PC-3 (cell line): ENCODE results near the gene OTOF. TPM values are rescaled to one million over a fixed set of nuclear protein-coding genes. Genes with fewer than 3 reads are reported as not detected.

Source experiments
- ATAC-seq: fragments of 200-7000 bp; cut with Tn5 transposase; 2 replicates; pipeline ENCODE4 v1.9.1; 2020; ENCODE audit warnings: mild to moderate bottlenecking, moderate library complexity
- BruUV-seq: library from RNA; stranded (reverse); fragments of 400-500 nt; replicated peaks from 2 replicates; lab custom pipeline; 2021; lab: Mats Ljungman, UMichigan
- CTCF ChIA-PET: fragments of 300-600 bp; sonication (Branson Sonifier 250); formaldehyde crosslinking; loops from one replicate; lab custom pipeline; 2022; ENCODE audit warnings: antibody characterized with exemption; lab: Charles Lee
- POLR2A ChIA-PET: fragments of 300-600 bp; sonication (Branson Sonifier 250); formaldehyde crosslinking; loops from one replicate; lab custom pipeline; 2022; ENCODE audit warnings: antibody characterized with exemption; ENCODE audit not compliant: unreplicated experiment; lab: Charles Lee
- DNase-seq: peaks from one replicate; pipeline ENCODE4 v3.0.0-alpha.2; 2015
- H2AFZ ChIP-seq: fragments of 300-600 bp; sonication (generic); 2 replicates; pipeline ENCODE4 v1.6.0; 2016; ENCODE audit warnings: antibody characterized with exemption, low read length
- H3F3A ChIP-seq: fragments of 300-600 bp; sonication (generic); one replicate; pipeline ENCODE4 v1.6.0; 2017; ENCODE audit warnings: antibody characterized with exemption, low read length, control low read depth, mild to moderate bottlenecking; ENCODE audit not compliant: unreplicated experiment
- H3K27ac ChIP-seq: fragments of 300-600 bp; sonication (generic); 2 replicates; pipeline ENCODE4 v1.5.1; 2016; ENCODE audit warnings: mild to moderate bottlenecking, low read length
- H3K27me3 ChIP-seq: fragments of 300-600 bp; sonication (generic); 2 replicates; pipeline ENCODE4 v1.6.1; 2016; ENCODE audit warnings: low read length, mixed read lengths
- H3K36me3 ChIP-seq: fragments of 300-600 bp; sonication (generic); 2 replicates; pipeline ENCODE4 v1.6.1; 2016; ENCODE audit warnings: low read depth, mixed run types, low read length, mixed read lengths
- H3K4me1 ChIP-seq: fragments of 300-600 bp; sonication (generic); 2 replicates; pipeline ENCODE4 v1.5.1; 2016; ENCODE audit warnings: low read length; ENCODE audit not compliant: insufficient read depth
- H3K4me2 ChIP-seq: fragments of 300-600 bp; sonication (generic); 2 replicates; pipeline ENCODE4 v1.6.0; 2016; ENCODE audit warnings: low read length
- H3K4me3 ChIP-seq: fragments of 300-600 bp; sonication (generic); 2 replicates; pipeline ENCODE4 v1.5.1; 2016; ENCODE audit warnings: mild to moderate bottlenecking, low read length, mixed read lengths
- H3K79me2 ChIP-seq: fragments of 300-600 bp; sonication (generic); 2 replicates; pipeline ENCODE4 v1.6.1; 2017; ENCODE audit warnings: low read length, mixed read lengths
- H3K9ac ChIP-seq: fragments of 300-600 bp; sonication (generic); 2 replicates; pipeline ENCODE4 v1.6.0; 2016; ENCODE audit warnings: mild to moderate bottlenecking, low read length
- H3K9me2 ChIP-seq: fragments of 300-600 bp; sonication (generic); replicated peaks from 2 replicates; pipeline ENCODE4 v1.6.1; 2016; ENCODE audit warnings: mixed run types, low read length, mixed read lengths
- H3K9me3 ChIP-seq: fragments of 300-600 bp; sonication (generic); 2 replicates; pipeline ENCODE4 v1.6.1; 2016; ENCODE audit warnings: low read length, mixed read lengths
- H4K20me1 ChIP-seq: fragments of 300-600 bp; sonication (generic); 2 replicates; pipeline ENCODE4 v1.6.1; 2016; ENCODE audit warnings: low read length, mixed read lengths
- CTCF ChIP-seq: fragments of 300-600 bp; sonication (generic); conservative IDR thresholded peaks from 2 replicates; pipeline ENCODE4 v1.5.1; 2017; ENCODE audit warnings: antibody characterized with exemption, low read depth, mild to moderate bottlenecking, low read length
- EZH2 ChIP-seq: fragments of 300-600 bp; sonication (generic); IDR thresholded peaks from one replicate; pipeline ENCODE4 v1.6.1; 2017; ENCODE audit warnings: antibody characterized with exemption, mild to moderate bottlenecking, low read length; ENCODE audit not compliant: unreplicated experiment
- EZH2phosphoT487 ChIP-seq: fragments of 300-600 bp; sonication (generic); IDR thresholded peaks from 2 replicates; pipeline ENCODE4 v1.6.1; 2018; ENCODE audit warnings: mild to moderate bottlenecking, antibody characterized with exemption, low read length, borderline replicate concordance
- intact Hi-C: fragments of 100-400 bp; cut with micrococcal nuclease; formaldehyde crosslinking; loops from 2 replicates; pipeline ENCODE4 v1.9.0; 2023
- total RNA-seq: library from RNA; depleted of rRNA; stranded (reverse); fragments of >200 nt; gene quantifications from 2 replicates; pipeline ENCODE4 v1.2.3, GENCODE V29; 2014

OTOF gene
- total RNA-seq, 1 experiment from 2014 or later: not detected

GRCh38 chr2:26477126-26477910 is 606 bp downstream of the OTOF start:
- Histone ChIP-seq H3K4me3 (no peak overlapping the region), H3K27me3 (no peaks in the 10 kb centered on the region), H3K27ac (no peak overlapping the region), H3K9ac (no peak overlapping the region), H2AFZ (no peak overlapping the region), H3K36me3 (no peaks in the 10 kb centered on the region), H3K4me2 (no peak overlapping the region), H3K9me2 (no peaks in the 10 kb centered on the region), H3K4me1 (no peaks in the 10 kb centered on the region), H3F3A (no peaks in the 10 kb centered on the region), H3K9me3 (no peaks in the 10 kb centered on the region), H3K79me2 (no peaks in the 10 kb centered on the region), H4K20me1 (no peaks in the 10 kb centered on the region)
- intact Hi-C loops: no loop called here
- ATAC-seq (no peak; the same call in 1 of the 2 replicates), DNase-seq (no peak)
- TF ChIP-seq EZH2: no peak
- no peak for TF ChIP-seq EZH2phosphoT487
- TF ChIP-seq CTCF: no peak
- CTCF ChIA-PET: no interaction called here
- BruUV-seq: no TSS peak
- POLR2A ChIA-PET: no interaction called here

- H3K4me1 ChIP-seq: no peaks in the 10 kb centered on the region
- H3K27ac ChIP-seq: no peak overlapping the region
- no peak overlapping the region for H3K9ac ChIP-seq
- no peak overlapping the region for H3K4me3 ChIP-seq
- H2AFZ ChIP-seq: no peak overlapping the region
- no peaks in the 10 kb centered on the region for H3K36me3 ChIP-seq
- POLR2A ChIA-PET: no interaction called here
- no peaks in the 10 kb centered on the region for H4K20me1 ChIP-seq
- DNase-seq: no peak
- H3F3A ChIP-seq: no peaks in the 10 kb centered on the region
- H3K9me3 ChIP-seq: no peaks in the 10 kb centered on the region
- H3K27me3 ChIP-seq: no peaks in the 10 kb centered on the region
- no TSS peak for BruUV-seq
- no peaks in the 10 kb centered on the region for H3K9me2 ChIP-seq
- CTCF ChIA-PET: no interaction called here
- no peaks in the 10 kb centered on the region for H3K79me2 ChIP-seq
- TF ChIP-seq EZH2phosphoT487 (no peak), EZH2 (no peak), CTCF (no peak)
- H3K4me2 ChIP-seq: no peak overlapping the region
- intact Hi-C loops: no loop called here
- no peak for ATAC-seq
These were observed 2.0 kb downstream of the OTOF start for GRCh38 chr2:26475832-26476501.

- intact Hi-C loops: no loop called here
- no peak for ATAC-seq
- POLR2A ChIA-PET: no interaction called here
These were observed 2.9 kb downstream of the OTOF start for GRCh38 chr2:26475037-26475436.

More at GRCh38 chr2:26475037-26475436, 2.9 kb downstream of the OTOF start:
- no peak overlapping the region for H2AFZ ChIP-seq
- H3K27ac ChIP-seq: no peak overlapping the region
- TF ChIP-seq EZH2: no peak
- TF ChIP-seq EZH2phosphoT487: no peak
- no peak for TF ChIP-seq CTCF
- no peaks in the 10 kb centered on the region for H3K79me2 ChIP-seq
- no peaks in the 10 kb centered on the region for H3K27me3 ChIP-seq
- H3K9me3 ChIP-seq: no peaks in the 10 kb centered on the region
- no peaks in the 10 kb centered on the region for H4K20me1 ChIP-seq
- H3K36me3 ChIP-seq: no peaks in the 10 kb centered on the region
- no peak overlapping the region for H3K4me2 ChIP-seq
- CTCF ChIA-PET: no interaction called here
- H3F3A ChIP-seq: no peaks in the 10 kb centered on the region
- no peak overlapping the region for H3K9ac ChIP-seq
- no peaks in the 10 kb centered on the region for H3K9me2 ChIP-seq
- H3K4me1 ChIP-seq: no peaks in the 10 kb centered on the region
- H3K4me3 ChIP-seq: no peak overlapping the region
- no peak for DNase-seq
- BruUV-seq: no TSS peak
